Activated T-helper 9 cell treated with anti-CD3 and anti-CD28 coated beads, Interleukin-2, amount 50 U/mL, for 16 hours (primary cell): Measurements from ENCODE around the gene PSMB7.

ENCODE experiments used
- DNase-seq: peaks from one replicate; pipeline ENCODE4 v3.0.0-alpha.2; 2020; ENCODE audit warnings: low read depth

PSMB7 gene

GRCh38 chr9:124326378-124326777, 88.9 kb downstream of the PSMB7 start:
- DNase-seq = no peak

GRCh38 chr9:124325816-124326215, 89.4 kb downstream of the PSMB7 start:
- no peak for DNase-seq

- no peak for DNase-seq
Measured at GRCh38 chr9:124323904-124324303, 91.3 kb downstream of the PSMB7 start.

- DNase-seq = no peak
Measured at GRCh38 chr9:124322618-124323432, 92.4 kb downstream of the PSMB7 start.

- DNase-seq = no peak
Measured at GRCh38 chr9:124321935-124322334, 93.3 kb downstream of the PSMB7 start.

- DNase-seq = no peak
Measured at GRCh38 chr9:124321416-124321815, 93.8 kb downstream of the PSMB7 start.

GRCh38 chr9:124320062-124320973, 94.9 kb downstream of the PSMB7 start:
- DNase-seq = peak; percentile 15

GRCh38 chr9:124315882-124316281, 99.4 kb downstream of the PSMB7 start:
- DNase-seq = no peak

- DNase-seq = no peak
Measured at GRCh38 chr9:124313940-124314339, 101.3 kb downstream of the PSMB7 start.

GRCh38 chr9:124312290-124313265, 102.7 kb downstream of the PSMB7 start:
- no peak for DNase-seq

- no peak for DNase-seq
Measured at GRCh38 chr9:124311283-124311682, 104.0 kb downstream of the PSMB7 start.

GRCh38 chr9:124309667-124310084, 105.6 kb downstream of the PSMB7 start:
- DNase-seq = no peak

GRCh38 chr9:124308606-124309491, 106.4 kb downstream of the PSMB7 start:
- no peak for DNase-seq

- DNase-seq = no peak
Measured at GRCh38 chr9:124307379-124308030, 107.7 kb downstream of the PSMB7 start.

GRCh38 chr9:124306098-124306735, 109.0 kb downstream of the PSMB7 start:
- no peak for DNase-seq

- no peak for DNase-seq
Measured at GRCh38 chr9:124304285-124304684, 111.0 kb downstream of the PSMB7 start.

- DNase-seq = no peak
Measured at GRCh38 chr9:124303762-124304161, 111.5 kb downstream of the PSMB7 start.
